ENCODE data around the gene CTAGE8.
"Not testable (repeated sequence)": the region's sequence is repeated elsewhere in the genome, so short reads cannot be mapped to it uniquely, and the experiment has no call there.

The CTAGE8 gene, protein sequence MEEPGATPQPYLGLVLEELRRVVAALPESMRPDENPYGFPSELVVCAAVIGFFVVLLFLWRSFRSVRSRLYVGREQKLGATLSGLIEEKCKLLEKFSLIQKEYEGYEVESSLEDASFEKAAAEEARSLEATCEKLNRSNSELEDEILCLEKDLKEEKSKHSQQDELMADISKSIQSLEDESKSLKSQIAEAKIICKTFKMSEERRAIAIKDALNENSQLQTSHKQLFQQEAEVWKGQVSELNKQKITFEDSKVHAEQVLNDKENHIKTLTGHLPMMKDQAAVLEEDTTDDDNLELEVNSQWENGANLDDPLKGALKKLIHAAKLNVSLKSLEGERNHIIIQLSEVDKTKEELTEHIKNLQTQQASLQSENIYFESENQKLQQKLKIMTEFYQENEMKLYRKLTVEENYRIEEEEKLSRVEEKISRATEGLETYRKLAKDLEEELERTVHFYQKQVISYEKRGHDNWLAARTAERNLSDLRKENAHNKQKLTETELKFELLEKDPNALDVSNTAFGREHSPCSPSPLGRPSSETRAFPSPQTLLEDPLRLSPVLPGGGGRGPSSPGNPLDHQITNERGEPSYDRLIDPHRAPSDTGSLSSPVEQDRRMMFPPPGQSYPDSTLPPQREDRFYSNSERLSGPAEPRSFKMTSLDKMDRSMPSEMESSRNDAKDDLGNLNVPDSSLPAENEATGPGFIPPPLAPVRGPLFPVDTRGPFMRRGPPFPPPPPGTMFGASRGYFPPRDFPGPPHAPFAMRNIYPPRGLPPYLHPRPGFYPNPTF

DNA sequence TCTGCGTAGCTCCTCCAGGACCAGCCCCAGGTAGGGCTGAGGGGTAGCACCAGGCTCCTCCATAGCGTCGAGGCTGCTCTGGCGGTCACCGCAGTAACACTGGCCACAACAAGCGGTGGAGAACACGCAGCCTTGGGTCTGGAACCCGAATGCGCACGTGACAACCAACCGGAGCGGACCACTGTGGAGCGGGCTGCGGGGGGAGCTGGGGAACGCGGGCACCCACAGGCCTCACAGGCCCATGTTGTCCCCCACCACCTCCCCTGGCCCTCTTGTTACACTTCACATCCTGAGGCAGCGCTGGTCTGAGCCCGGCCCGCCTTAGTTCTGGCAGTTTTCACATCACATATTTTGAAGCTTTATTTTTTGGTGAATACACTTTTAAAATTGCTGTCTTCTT is at the start of gene CTAGE8:
Gene CTAGE8, minus strand, starts transcription at position 101 of the 400 bp plus-strand sequence. Its CDS starts 38 bp downstream, at position 63.
- not testable (repeated sequence) for DNase-seq

DNA sequence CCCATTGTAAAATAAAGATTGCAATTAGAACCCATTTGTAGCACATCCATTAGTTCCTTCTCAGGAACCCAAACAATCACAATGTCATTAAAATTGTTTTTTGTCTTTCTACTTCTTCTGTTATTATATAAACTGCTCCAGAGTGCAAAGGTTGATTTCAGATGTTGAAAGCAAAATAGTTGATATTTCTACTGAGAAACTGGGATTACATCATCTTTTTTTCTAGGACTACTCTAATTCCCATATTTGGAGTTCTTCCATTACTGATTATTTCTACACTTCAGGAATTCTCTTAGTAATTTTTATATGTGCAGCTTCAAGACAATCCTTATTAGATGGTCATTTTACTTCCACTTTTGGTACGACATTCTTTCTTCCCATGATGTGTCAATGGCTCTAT is 48.4 kb upstream of the CTAGE8 start:
- DNase-seq: not testable (repeated sequence)

DNA sequence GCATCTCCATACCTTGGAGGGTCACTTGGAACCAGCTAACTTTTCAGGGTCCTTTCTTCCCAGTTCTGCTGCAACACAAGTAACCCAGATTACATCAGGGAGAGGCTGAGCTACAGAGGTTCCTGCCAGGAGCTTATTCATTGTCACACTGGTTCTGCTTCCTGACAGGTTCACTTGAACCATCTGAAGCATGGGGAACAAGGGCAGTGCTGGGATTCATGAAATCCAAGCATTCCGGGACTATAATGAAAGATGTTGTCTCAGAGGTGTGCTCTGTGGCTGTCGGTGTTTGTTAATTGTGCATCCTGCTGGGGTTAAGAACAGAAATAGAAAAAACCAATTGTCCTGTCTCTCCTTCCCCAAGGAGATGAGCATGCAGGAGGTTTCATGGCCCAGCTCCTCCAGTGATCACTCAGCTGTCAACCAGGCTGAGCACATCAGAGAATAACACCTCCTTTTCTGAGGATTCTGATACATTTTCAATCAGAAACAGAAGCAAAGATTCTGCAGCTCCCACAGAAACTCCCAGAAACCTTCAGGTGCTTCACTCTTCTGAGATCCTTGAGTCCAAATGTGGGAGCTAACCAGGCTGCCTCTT is 42.9 kb upstream of the CTAGE8 start, which contains the start of gene OR2A1:
Gene OR2A1, plus strand, starts transcription at position 548 of the 598 bp plus-strand sequence. CDS start 5,706 bp downstream, outside the sequence.
- not testable (repeated sequence) for DNase-seq

DNA sequence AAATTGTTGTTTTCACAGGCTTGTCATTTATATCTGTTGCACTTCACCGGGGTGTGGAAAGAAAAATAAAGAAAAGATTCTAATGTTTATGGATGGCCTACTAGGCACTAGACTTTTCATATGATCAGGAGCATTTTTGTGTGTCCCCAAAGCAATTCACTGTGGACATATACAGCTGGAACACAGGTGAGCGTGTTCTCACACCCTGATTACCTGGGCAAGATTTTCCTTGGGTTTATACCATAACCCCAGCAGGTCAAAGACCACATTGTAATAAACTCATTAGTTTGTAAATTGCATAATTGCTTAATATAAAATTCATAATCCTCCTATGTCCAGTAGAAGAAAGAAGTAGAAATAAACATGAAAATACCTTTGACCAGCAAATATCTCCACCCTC is 42.1 kb upstream of the CTAGE8 start:
- DNase-seq: not testable (repeated sequence)

DNA sequence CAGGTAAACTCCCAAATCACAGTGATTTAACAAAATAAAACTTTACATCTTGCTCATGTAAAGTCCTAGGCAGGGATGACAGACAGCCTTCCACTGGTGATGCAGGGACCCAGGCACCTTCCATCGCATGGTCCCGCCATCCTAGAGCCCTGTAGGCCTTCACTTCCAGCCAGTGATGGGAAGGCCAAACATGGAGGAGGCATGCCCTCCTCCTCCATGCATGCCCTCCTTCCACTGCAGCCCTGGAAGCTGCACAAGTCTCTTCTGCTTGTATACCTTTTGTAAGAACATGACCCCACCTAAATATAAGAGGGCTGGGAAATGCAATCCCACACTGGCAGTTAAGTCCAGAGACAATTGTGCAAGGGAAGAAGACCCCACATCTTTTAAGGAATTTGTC is 40.6 kb upstream of the CTAGE8 start:
- DNase-seq: not testable (repeated sequence)

DNA sequence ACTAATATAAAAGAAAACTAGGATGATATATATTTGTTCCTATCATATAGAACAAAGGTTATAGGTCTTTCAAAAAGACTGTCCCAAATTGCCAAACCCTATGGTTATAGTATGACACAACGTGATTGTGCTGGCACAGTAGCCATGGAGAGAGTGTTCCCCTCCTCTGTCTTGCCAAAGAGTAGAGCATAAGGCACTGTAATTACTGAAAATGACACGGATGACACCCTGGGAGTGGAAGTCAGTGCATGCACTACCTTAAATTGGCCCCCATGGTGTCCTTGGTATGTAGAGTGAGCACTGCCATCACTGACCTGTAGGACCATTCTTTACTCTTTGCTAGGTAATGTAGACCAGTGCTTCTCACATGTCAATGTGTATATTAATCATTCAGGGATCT is 36.1 kb upstream of the CTAGE8 start:
- DNase-seq: not testable (repeated sequence)

DNA sequence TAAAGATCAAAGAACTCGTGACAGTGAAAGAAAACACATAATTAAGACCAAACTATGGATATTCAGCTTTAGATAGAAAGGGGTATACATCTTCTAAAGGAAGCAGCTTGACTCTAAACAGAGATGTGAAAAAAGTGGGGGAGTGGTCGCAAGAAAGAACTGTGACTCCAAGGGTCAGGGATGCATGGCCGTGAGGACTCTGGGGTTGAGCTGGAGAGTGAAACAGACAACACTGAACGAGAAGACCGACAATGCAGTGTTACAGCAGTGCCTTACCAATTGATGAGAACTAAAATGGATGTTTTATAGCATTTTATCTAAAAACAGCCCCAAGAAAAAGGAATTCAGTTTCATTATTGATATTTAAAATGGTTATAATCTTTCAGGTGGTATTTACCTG is 34.5 kb upstream of the CTAGE8 start:
- not testable (repeated sequence) for DNase-seq

DNA sequence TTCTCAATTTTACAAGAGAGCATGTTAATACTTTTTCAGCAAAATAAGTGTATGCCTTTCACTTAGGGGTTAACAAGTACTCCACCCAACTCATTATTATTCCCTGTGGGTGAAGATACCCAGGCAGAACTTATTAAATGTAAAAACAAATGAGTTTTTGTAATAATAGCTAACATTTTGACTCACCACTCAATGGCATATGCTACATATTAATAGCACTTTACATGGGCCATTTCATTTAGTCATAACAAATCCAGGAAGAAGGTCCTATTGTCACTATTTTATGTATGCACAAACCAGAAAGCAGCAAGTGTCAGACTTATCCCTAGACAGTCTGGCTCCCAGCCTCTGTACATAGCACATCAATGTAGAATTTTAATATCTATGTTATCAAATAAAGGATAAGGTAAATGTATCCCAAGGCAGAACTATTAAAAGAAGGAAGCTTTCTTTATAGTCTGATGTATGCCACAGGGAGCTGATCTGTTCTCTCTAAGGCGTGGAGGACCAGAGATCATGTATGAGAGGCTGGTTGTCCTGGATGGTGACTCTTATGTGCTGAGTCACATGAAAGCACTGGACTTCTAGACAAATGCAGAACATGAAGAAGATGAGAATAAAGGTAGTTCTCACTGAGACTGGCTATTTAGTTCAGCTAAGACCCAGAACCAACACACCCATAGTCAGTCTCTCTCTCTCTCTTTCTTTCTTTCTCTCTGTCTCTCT is 33.7 kb upstream of the CTAGE8 start:
- DNase-seq: not testable (repeated sequence)

DNA sequence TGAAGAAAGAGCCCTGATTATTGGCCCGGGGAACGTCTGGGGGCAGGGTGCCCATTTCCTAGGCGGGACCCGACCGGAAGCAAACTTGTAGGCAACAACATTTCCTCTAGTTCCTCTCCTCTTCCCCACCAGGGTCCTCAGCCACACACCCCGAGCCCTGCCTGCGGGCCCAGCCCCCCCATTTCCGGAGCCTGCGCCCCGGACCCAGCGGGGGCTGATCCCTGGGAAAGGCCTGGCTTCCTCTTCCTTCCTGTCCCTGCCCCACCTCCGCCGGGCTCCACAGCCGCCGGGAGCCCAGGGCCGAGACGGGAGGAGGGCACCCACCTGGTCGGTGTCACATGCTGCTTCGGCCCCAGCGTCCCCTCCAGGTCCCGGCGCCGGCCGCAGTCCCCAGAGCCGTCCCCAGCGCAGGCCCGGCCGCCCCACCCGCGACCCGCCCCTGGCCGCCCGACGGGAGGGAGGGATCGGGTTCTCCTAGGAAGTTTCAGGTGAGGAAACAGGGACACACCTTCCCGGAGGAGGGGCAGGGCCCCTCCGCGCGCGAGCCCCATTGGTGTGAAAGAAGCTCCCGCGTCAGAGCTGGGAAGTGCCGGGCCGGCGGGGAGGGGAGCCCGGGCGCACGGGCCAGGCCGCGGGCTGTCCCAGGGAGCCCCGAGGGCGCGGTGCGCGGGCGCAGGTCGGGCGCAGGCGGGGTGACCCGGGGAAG is 24.9 kb upstream of the CTAGE8 start:
- not testable (repeated sequence) for DNase-seq

DNA sequence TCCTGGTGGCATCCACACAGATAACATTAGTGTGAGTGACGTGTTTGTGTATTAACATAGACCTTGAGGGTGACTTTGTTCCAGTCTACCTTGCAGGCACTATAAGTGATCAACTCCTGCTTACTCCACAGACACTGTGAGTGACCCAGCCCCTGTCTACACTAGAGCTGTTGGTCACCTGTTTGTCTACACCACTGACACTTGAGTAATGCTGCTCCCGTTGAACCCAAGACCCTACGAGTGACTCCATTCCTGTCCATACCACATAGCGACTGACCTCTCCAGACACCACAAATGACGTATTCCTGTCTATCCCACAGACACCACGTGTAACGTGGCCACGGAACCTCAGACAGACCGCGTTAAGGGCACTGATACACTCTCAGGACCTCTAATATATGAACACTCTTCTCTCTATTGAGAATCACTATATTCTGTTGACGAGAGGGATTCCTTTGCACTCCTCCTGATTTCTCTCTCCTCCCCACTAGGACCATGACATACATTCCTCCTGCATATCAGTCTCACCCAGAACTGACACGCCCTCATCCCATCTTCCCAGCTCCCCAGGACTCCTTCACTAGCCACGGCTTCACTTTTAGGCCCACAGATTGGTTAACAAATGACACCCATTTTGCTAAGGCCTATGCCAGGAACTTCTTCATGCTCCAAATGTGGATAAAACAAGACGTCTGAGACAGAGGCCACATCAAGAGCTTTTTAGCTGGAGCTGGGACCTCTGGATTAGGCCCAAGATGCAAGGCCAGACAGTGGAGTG is 23.5 kb upstream of the CTAGE8 start:
- DNase-seq: peak; percentile 0

DNA sequence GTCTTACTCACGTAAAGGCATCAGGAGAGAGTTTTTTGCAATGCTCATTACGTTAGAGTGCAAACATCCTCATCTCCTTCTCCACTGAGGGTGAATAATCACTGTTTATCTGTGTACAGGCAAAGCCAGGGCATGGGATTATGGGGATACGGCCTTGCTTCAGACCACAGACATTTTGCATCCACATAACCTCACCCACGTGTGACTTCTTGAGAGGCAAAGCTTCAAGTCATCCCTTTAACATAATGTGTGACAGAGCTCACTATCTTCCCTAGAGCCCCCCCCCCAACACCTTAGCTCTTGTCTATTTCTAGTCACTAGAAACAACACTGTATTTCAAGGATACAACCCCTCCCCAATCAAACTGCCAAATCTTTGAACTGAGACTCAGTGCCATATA is 22.5 kb upstream of the CTAGE8 start:
- DNase-seq: not testable (repeated sequence)

DNA sequence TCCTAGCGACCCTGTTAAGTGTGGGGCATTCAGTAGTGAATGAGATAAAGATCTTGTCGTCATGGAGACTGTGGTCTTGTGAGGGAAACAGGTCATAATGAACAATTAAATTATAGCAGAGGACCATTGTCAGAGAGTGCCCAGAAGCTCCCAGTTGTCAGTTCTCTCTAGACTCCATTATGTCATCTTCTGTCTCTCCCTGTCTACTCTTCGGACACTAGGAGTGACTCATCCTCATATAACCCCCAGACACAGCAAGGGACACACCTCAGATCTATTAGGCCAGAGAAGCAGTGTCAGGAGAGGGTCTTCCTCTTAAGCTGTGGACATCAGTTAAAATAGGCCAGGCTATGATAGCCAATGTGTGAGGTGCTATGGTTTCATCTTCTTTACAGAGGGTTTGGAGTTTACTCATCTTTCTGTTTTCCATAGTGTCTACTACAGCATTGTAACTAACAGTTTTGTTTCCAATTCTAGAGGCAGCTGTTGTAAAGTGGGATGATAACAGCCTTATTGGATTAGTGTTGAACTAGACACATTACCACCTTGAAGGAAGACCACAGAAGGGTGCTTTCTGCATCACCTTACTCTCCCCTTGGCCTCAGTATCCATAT is 18.2 kb upstream of the CTAGE8 start:
- not testable (repeated sequence) for DNase-seq

DNA sequence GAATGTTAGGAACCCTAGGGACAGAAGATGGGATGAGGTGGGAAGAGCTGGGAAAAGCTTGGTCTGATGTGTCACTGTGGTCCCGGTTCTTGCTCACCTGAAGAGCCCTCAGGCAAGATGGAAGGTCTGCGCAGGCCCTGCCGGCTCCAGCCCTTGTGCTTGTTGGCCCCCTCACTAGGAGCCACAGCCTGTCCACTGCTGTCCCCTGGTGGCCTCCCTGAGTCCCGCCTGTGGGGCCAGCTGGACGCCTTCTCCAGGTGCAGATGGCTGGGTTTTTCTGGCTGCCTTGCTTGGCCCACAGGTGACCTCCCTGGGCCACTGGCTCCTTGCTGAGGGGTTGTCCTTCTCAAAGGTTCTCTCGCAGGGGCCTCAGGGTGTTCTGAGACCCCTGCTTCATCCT is 14.6 kb upstream of the CTAGE8 start:
- DNase-seq: not testable (repeated sequence)

DNA sequence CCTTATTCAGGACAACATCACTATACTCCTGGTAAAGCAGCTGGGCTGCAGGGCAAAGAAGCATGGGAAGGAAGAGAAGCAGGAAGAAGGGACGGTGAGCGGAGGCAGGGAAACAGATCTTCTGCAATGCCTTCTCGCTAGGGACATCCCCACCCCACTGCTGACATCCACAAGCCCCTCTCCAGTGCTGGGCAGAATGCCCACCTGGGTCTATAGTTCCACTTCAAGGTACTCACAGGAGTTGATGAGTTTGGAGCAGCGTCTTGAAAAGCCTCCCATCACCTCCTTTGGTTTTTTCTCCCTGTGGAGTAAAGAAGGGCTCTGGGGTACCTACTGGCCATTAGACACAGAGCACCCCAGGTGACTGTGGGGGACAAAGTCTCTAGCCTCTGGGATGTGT is 13.4 kb upstream of the CTAGE8 start:
- DNase-seq: not testable (repeated sequence)

DNA sequence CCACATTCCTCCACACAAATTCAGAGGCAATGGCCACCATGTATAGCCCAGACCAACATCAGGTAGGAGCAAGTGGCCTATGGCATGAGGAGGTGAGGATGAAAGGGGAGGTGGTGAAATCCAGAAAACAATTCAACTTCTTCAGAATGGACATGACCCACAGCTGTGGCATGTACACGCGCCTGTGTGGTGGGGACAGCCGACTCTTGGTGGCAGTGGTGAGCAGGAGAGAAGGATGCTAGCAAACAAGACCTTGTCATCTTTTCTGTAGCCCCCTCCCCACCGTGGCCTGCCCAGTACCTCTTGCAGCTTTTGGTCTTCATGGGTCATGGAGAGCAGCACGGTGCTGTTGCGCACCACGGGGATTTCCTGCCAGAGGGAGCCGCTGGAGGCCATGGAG is 12.9 kb upstream of the CTAGE8 start:
- DNase-seq: not testable (repeated sequence)

DNA sequence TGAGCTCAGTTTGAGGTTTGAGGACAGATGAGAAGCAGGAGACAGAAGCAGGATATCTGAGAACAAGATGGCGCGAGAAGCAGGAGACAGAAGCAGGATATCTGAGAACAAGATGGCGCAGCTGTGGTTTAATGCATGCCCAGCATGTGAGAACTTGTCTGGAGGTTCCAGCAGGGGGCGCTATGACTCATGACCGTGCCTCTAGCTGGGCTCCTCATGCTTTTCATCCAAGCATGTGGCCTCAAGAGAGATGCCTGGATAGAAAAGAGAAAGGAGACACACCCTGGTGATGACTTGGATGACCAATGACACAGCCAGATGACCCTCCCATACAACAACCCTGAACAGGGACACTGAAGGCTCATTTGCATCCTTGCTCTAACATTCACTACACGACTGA is 10.9 kb upstream of the CTAGE8 start:
- not testable (repeated sequence) for DNase-seq

DNA sequence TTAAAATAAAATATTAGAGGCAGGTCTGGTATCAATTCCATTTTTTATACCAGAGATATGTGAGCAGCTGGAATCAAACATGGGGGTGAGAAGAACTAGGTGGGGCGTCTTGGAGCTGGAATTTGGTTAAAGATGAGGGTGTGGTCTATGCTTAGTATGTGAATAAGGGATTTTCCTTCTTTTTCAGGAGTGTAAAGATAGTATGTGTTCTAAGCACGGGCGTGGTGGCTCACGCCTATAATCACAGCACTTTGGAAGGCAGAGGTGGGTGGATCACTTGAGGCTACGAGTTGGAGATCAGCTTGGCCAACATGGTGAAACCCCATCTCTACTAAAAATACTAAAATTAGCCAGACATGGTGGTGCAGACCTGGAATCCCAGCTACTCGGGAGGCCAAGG is 6.2 kb upstream of the CTAGE8 start:
- DNase-seq: not testable (repeated sequence)

DNA sequence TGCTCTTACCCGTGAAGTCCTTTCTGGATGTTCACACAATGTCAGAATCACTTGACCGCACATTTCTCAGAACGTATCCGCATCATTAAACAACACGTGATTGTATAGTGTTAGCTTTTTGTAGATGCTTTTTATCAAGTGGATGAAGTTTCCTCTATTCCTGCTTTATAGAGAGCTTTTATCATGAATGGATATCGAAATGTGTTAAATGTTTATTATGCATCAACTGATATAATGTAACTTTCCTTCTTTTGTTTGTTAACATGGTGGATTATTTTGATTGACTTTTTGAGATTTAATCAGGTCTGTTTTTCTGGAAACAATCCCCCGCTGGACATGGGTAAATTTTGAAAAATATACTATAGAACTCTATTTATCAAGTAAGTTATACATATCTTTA is 4.4 kb downstream of the CTAGE8 start, which contains the start of gene OR2A7:
Gene OR2A7, minus strand, starts transcription at position 101 of the 400 bp plus-strand sequence. CDS start 5,164 bp downstream, outside the sequence.
- not testable (repeated sequence) for DNase-seq

DNA sequence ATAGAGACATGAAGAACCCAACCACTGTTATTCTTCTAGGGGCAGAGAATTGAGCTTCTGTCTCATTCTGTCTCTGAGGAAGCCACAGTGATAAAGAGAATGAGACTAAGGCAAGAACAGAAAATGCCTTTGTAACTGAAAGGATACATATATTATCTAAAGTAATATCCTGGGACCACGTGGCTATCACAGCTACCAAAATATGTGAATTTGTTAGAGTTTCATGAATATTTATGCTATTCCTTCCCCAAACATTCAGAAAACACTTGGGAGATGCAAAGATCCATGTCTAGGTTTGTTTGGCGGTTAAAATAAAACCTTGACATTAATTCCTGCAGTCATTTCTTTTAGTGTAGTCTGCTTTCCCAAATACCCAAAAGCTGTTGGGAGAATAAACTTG is 7.0 kb downstream of the CTAGE8 start:
- not testable (repeated sequence) for DNase-seq

DNA sequence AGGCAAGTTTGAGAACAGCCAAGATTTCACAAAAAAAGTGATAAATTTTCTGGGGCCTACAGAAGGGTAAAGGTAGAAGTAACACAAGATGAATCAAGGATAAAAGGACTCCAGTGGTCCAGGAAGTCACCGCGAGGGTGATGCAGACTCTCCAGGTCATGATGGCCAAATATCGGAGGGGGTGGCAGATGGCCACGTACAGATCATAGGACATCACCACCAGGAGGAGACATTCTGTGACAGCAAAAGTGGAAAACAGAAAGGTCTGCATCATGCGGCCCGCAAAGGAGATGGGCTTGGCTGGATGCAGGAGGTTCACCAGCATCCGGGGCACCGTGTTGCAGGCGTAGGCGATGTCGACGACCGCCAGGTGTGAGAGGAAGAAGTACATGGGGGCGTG is 10.0 kb downstream of the CTAGE8 start:
- not testable (repeated sequence) for DNase-seq

Data from hematopoietic multipotent progenitor cell treated with erythropoietin and hydrocortisone succinate and interleukin-3 and kit ligand, for 4 days (in vitro differentiated cells).